GM21515 (cell line): Measurements from ENCODE around the gene UPK1B.
"Not testable (repeated sequence)": the region's sequence is repeated elsewhere in the genome, so short reads cannot be mapped to it uniquely, and the experiment has no call there.

ENCODE experiments used
- ATAC-seq: cut with Tn5 transposase; IDR thresholded peaks from one replicate; pipeline ENCODE4 v1.9.1; 2021; ENCODE audit not compliant: unreplicated experiment

UPK1B gene

GRCh38 chr3:119221779-119222320 lies 48.5 kb downstream of the UPK1B start:
- ATAC-seq: no peak

DNA sequence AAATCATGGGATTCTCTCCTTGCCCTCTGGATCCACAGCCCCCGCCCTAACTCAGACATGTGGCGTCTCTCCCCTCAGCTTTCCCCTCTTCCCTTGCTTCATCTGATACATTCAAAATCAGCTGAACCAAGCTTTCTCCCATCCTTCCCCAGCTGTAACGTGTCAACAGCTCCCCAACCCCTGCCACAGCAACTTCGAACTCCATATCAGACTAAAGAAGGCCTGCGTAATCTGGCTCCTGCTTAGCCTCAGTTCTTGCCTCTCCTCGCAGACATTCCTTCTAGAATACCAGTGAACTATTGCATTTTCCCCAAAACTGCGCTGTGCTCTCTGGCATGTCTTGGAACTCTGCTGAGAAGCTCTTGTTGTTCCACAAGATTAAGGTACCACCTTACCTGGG lies 49.0 kb downstream of the UPK1B start:
- ATAC-seq: no peak

DNA sequence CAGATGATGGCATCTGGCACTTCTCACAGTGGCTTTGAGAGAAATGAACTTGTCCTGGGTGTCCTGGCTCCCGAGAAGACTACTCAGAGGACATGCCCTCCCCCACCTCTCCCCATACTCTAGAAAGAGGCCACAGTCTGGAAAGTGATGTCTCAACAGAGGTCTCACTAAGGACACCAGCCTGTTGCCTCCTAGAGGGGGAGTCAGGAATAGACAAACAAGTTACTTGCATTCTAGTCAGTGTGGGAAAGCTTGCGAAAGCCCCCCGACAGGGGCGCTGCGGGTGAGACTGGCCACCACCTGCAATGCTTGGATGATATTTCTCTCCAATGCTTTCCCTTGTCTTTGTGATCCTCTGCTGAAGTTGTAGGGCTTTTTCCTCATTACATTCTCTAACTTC lies 50.1 kb downstream of the UPK1B start:
- no peak for ATAC-seq

GRCh38 chr3:119225121-119225520 lies 51.7 kb downstream of the UPK1B start:
- no peak for ATAC-seq

DNA sequence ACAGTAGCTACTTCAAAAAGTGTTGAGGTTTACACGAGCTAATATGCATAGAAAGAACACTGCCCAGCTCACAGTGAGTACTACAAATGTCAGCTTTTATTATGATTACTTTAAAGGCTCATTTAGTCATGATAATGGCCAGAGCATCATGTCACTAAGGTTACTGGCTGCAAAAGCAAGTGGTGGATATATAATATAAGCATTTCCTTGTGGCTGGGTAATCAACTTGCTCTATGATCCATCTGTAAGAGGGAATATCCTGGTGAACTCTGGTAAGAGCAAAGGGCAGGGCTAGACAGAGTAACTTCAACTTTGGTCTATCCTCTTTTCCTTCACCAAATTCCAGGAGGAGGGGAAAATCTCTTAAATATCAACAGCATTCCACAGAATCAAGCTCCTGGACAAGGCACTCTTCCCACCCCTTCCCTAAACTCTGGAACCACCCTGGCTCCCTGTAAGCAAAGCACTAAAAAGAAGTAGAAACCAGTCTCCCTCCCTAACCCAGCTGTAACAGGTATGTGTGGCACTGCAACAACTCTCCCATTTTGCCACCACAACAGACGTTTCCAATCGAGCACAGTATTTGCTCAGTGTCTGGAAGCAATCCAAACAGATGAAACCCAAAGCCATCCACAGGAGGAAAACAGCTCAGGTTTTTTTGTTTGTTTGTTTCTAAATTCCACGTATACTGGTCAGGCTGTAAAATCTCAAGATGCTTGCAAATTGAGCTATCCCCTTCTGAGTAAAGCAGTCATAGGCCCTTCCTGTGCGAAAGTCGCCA lies 53.9 kb downstream of the UPK1B start:
- no peak for ATAC-seq

DNA sequence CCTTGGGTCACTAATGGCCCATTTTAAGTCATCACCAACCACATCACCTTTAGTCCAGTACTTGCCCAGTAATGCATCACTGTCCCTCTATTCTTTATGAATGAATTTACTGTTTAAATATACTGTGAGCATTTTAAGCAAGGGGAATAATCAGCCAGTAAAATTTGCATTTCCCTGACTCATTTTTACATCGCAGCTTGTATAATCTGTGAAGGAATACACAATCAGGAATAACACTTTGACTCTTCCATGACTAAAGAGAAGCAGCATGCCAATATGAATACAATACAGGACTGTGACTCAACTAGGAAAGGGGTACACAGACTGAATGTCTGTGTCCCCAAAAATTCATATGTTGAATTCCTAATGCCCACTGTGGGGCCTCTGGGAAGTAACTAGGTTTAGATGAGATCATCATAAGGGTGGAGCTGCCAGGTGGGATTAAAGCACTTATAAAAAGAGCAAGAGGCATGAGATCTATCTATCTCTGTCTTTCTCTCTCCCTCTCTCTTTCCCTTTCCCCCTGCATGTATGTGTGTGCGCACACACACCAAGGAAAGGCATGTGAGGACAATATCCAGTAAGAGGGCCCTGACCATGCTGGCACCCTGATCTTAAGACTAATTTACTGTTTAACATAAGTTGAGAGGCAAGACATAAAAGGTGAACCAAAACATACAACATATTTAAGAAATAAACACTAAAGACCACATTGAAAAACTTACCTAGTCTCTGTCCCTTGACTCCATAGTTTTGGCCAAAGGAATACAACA lies 55.2 kb downstream of the UPK1B start:
- ATAC-seq: no peak

DNA sequence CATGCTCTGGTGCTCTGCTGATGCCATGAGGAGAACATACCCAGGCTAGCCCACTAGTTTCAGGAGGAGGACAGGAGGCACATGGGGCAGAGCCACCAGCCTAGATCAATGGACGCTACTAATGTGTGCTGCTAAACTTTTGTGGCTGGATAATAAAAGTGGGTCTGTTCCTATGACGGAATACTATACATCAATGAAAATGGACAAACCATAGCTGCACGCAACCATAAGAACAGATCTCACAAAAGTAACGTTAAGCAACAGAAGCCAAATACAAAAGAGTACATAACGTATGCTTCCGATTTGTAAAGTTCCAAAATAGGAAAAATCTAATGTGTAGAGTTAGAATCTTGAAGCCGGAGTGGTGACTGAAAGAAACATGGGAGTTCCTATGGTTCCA lies 55.8 kb downstream of the UPK1B start:
- ATAC-seq: no peak

DNA sequence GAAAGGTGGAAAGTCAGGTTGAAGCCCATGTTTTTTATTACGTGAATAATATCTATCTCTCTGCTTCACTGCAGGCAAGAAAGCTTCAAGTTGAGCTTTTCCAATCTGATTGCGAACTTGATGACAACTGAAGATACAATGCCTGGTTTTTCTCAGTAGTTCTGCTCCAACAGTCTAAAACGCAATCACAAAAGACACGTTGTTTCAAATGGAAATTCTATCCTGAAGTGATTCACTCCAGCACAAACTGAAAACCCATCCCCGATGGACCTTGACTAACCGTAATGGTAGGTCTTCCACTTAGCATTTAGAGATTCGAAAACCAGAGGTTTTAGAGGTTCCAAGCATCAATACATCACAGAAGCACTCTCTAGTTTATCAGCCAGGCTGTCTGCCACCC lies 56.7 kb downstream of the UPK1B start:
- no peak for ATAC-seq

DNA sequence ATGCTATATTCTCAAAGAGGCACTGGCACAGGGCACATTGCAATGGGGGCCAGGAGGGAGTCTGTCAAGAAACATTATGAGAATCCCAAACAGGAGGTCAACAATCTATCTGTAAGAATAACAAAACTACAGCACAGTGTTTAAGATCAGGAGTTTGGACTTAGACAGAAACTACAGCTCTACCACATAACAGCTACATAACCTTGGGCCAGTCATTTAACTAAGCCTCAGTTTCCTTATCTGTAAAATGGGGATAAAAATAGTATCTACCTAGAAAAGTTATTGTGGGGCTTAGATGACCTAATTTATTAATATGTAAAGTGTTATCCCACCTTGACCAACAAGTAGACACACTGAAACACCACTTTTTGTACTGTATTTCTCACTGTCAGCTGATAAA lies 57.3 kb downstream of the UPK1B start:
- ATAC-seq: no peak

DNA sequence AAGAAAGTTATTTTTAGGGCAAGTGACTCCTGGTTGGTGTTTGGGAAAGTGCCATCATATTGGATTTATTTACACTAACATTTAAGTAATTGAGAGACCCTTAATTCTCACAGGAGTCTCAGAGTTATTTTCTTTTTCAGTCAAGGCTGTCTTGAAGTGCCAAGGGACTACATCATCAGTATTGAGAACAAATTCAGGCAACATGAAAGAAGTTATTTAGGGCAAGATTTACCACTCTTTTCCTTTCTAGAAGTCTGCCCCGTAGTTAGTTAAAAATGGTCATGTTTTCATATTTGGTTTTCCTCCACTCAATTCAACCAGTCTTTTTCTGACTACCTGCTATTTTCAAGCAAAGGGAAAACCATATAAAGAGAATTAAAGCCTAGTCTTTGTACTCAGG lies 61.2 kb downstream of the UPK1B start:
- ATAC-seq: no peak

DNA sequence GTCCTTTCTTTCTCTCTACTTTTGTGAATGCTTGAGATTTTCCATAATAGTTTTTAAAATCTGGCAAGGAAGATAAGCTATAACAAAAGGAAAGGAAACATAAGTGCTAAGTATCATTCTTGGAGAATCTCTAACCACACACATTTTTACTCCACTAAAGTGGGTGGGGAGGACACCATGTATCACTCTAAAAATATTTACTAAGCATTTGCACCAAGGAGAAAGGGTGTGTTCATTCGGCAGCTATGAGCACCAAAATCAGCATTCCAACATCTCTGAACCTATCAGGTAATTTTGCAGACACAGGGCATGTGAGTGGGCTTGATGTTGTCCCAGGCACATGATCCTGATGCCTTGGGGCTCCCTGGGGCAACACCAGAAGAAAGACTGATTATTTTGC lies 61.8 kb downstream of the UPK1B start:
- ATAC-seq: no peak

- ATAC-seq: no peak
Measured at GRCh38 chr3:119236756-119237155, 63.4 kb downstream of the UPK1B start.

DNA sequence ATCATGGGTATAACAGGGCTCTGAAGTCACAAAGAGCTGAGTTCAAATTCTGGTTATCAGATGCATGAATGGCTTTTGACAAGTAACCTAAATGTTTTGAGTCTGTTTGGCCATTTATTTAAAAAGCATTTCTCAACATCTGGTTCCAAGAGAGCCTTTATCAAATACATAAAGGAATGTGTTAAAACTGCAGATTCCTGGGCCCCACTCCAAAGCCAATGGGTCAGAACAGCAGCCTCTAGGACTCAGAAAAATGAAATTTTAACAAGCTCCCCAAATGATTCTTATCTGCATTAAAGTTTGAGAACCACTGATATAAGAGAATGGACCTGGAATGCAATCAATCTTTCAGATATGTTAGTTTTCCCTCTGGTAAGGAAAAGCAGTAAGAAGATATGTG lies 63.9 kb downstream of the UPK1B start:
- ATAC-seq: no peak

DNA sequence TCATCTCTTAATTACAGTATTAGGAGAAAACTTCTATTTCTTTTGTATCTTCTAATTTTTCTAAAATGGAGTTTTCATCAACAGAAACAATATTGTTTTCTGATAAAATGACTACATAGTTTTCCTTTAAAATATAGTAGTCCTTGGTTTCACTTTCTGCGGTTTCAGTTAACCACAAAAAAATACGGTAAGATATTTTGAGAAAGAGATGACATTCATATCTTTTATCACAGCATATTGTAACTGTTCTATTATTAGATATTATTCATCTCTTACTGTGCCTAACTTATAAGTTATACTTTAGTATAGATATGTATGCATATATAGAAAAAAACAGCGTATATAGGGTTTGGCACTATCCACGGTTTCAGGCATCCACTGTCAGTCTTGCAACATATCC lies 65.0 kb downstream of the UPK1B start:
- ATAC-seq: no peak

DNA sequence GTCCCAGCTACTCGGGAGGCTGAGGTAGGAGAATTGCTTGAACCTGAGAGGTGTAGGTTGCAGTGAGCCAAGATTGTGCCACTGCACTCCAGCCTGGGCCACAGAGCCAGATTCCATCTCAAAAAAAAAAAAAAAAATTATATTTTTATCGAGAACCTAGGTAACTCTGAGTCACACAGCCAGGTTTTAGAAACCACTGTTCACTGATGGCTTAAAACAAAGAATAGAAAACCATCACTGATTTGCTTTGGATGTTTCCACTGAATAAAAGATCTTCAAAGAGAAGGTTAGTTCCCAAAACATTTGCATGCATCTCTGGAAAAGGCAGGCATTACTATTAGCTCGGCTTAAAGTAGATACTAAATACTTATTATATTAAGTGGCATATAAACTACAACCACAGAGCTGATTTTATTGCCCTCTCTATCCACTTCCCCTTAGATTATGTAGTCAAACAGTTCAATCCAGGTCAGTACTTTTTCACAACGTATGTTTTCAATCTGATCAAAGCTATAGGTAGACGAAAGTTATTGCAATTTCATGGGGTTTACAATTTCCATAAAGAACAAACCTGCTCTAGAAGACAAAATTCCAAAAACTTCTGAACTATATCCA lies 65.9 kb downstream of the UPK1B start:
- ATAC-seq: no peak

GRCh38 chr3:119240101-119240590 lies 66.7 kb downstream of the UPK1B start:
- peak; percentile 8 for ATAC-seq

GRCh38 chr3:119240591-119241434 lies 67.4 kb downstream of the UPK1B start, which contains the start of gene B4GALT4:
Gene B4GALT4, minus strand, starts transcription at chr3:119240878. Its CDS starts 10,779 bp downstream, at chr3:119230099.
- peak; percentile 91 for ATAC-seq

- ATAC-seq: not testable (repeated sequence)
Measured at GRCh38 chr3:119242387-119243057, 69.1 kb downstream of the UPK1B start.

DNA sequence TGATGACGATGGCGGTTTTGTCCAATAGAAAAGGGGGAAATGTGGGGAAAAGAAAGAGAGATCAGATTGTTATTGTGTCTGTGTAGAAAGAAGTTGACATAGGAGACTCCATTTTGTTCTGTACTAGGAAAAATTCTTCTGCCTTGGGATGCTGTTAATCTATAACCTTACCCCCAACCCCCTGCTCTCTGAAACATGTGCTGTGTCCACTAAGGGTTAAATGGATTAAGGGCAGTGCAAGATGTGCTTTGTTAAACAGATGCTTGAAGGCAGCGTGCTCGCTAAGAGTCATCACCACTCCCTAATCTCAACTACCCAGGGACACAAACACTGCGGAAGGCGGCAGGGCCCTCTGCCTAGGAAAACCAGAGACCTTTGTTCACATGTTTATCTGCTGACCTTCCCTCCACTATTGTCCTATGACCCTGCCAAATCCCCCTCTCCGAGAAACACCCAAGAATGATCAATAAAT lies 69.7 kb downstream of the UPK1B start:
- not testable (repeated sequence) for ATAC-seq

GRCh38 chr3:119243712-119244111 lies 70.3 kb downstream of the UPK1B start:
- ATAC-seq: no peak
